Right lobe of liver (tissue), 6 donors: ENCODE measurements around the gene AKAP14. TPM values are rescaled to one million over a fixed set of nuclear protein-coding genes. Genes with fewer than 3 reads are reported as not detected.

Experiments
- ATAC-seq, 4 donors: fragments of 200-7000 bp; cut with Tn5 transposase; one replicate each; pipeline ENCODE4 v1.9.1; 2020; ENCODE audit warnings: mild to moderate bottlenecking in 4 of 4, moderate library complexity in 4 of 4
- DNase-seq, 3 donors: peaks; one replicate each; pipeline ENCODE4 v3.0.0-alpha.2; 2020
- H3K27ac ChIP-seq, 3 donors: fragments of 200-600 bp; one replicate each; pipeline ENCODE4 v1.8.0; 2022
- H3K27me3 ChIP-seq, 2 donors: fragments of 200-600 bp; one replicate each; pipeline ENCODE4 v1.8.0; 2022
- H3K36me3 ChIP-seq, 4 donors: fragments of 200-600 bp; sonication (generic) in 1 of 4; one replicate each; pipeline versions ENCODE4 v1.5.1 to v1.8.0; 2017 to 2022; ENCODE audit warnings: control low read depth in 1 of 4
- H3K4me1 ChIP-seq, 4 donors: fragments of 200-600 bp; sonication (generic) in 1 of 4; one replicate each; pipeline versions ENCODE4 v1.5.1 to v1.8.0; 2017 to 2022; ENCODE audit warnings: control low read depth in 1 of 4
- H3K4me3 ChIP-seq, 3 donors: fragments of 200-600 bp; one replicate each; pipeline ENCODE4 v1.8.0; 2022
- H3K9me3 ChIP-seq, 4 donors: fragments of 200-600 bp; sonication (generic) in 1 of 4; one replicate each; pipeline versions ENCODE4 v1.5.1 to v1.8.0; 2017 to 2022; ENCODE audit warnings: control low read depth in 1 of 4
- CTCF ChIP-seq, 4 donors: fragments of 200-600 bp in 3 of 4; fragments of 450-650 bp in 1 of 4; IDR thresholded peaks; one replicate each; pipeline versions ENCODE4 v1.5.1 to v1.8.0; 2016 to 2022; ENCODE audit warnings: antibody characterized with exemption in 4 of 4, mild to moderate bottlenecking in 2 of 4
- POLR2A ChIP-seq: fragments of 450-650 bp; IDR thresholded peaks from one replicate; pipeline ENCODE4 v1.6.1; 2017; ENCODE audit warnings: antibody characterized with exemption, mild to moderate bottlenecking
- WGBS: methylation state at CpG from one replicate; pipeline ENCODE4 v1.1.6; 2018; ENCODE audit warnings: low coverage, low lambda C conversion rate; ENCODE audit not compliant: insufficient coverage; ENCODE audit errors: missing lambda C conversion rate; 5-methylcytosine and 5-hydroxymethylcytosine counted together
- intact Hi-C, 2 donors: fragments of 100-400 bp; cut with DNase I; formaldehyde crosslinking; loops; one replicate each; pipeline versions ENCODE4 v1.11.2 to v1.14.1; 2022
- long read RNA-seq: library from polyadenylated mRNA; unstranded; transcript quantifications from one replicate; pipeline ENCODE4 v2.0.0, GENCODE V29; 2019
- total RNA-seq, 6 experiments: library from RNA; depleted of rRNA in 2 of 6; stranded (reverse); fragments of >200 nt in 2 of 6; fragmentation: NEBNext Ultra II Directional in 3 of 6; extraction: Animal tissue kit (Norgen Biotek cat#: 25700) in 3 of 6; gene quantifications; one replicate each; pipeline versions ENCODE4 v1.1.0 to v1.2.4, GENCODE V29; 2016 to 2023
- donor health status: DM: no; HTN: yes; CAD: no.
- donor health status: DM: no; HTN: no; CAD: no.
- donor health status: DM: no; HTN: no; CAD: no.
- donor health status: DM: no; HTN: yes; CAD: no.
- donor health status: DM: no; HTN: yes; CAD: no.

AKAP14 gene
- not detected for total RNA-seq
- long read RNA-seq, result 0 reads

- intact Hi-C loops, result no loop called here
- WGBS, result 40% methylated on average over 4 of the region's 4 CpGs
- no peaks in the 10 kb centered on the region for H3K4me1 ChIP-seq
Measured at GRCh38 chrX:119895843-119896326, at the start of gene AKAP14. AKAP14 (plus strand) TSS chrX:119895893; CDS start chrX:119903224, 7,331 bp downstream.

GRCh38 chrX:119852382-119853353 lies 43.0 kb upstream of the AKAP14 start, which contains the start of gene UPF3B:
UPF3B (minus strand) TSS chrX:119852963; CDS start chrX:119852928, 35 bp downstream.
- Histone ChIP-seq H3K27ac (peak within 1 kb of the TSS; percentile 46 to 83 (median 74)), H3K4me1 (peaks cover 0 to 5% (median 0%) of the 10 kb centered on the region in 4 donors), H3K27me3 (no peaks in the 10 kb centered on the region), H3K9me3 (no peaks in the 10 kb centered on the region), H3K36me3 (peaks cover 0 to 4% (median 0%) of the 10 kb centered on the region in 4 donors), H3K4me3 (peak within 1 kb of the TSS; percentile 51 to 72 (median 59))
- TF ChIP-seq POLR2A (peak; percentile 58), CTCF (IDR thresholded peaks at IDR 0.05) (peak in 1 of 4 donors; percentile 12)
- 30% methylated on average over 35 of the region's 54 CpGs for WGBS
- peak; percentile 96 to 98 (median 98) for ATAC-seq
- peak; percentile 95 to 97 (median 96) for DNase-seq
- intact Hi-C loops, result no loop called here

More at GRCh38 chrX:119895843-119896326, at the start of gene AKAP14:
- no peak within 1 kb of the TSS for H3K27ac ChIP-seq
- no peaks in the 10 kb centered on the region for H3K9me3 ChIP-seq
- ATAC-seq, result no peak
- H3K27me3 ChIP-seq, result no peaks in the 10 kb centered on the region
- no peak within 1 kb of the TSS for H3K4me3 ChIP-seq
- DNase-seq, result no peak
- no peaks in the 10 kb centered on the region for H3K36me3 ChIP-seq
- TF ChIP-seq CTCF (IDR thresholded peaks at IDR 0.05) (no peak), POLR2A (no peak)

- DNase-seq, result no peak
- no peaks in the 10 kb centered on the region for H3K27me3 ChIP-seq
- no peak for TF ChIP-seq POLR2A
- TF ChIP-seq CTCF (IDR thresholded peaks at IDR 0.05), result no peak
- 52% methylated on average over 10 of the region's 10 CpGs for WGBS
- H3K4me1 ChIP-seq, result peaks cover 0 to 5% (median 0%) of the 10 kb centered on the region in 4 donors
- H3K36me3 ChIP-seq, result peaks cover 0 to 2% (median 0%) of the 10 kb centered on the region in 4 donors
- no peaks in the 10 kb centered on the region for H3K9me3 ChIP-seq
- peak overlapping the region; percentile 7 to 72 (median 27) for H3K4me3 ChIP-seq
- peak overlapping the region in 2 of 3 donors; percentile 16 to 83 for H3K27ac ChIP-seq
- intact Hi-C loops, result no loop called here
- no peak for ATAC-seq
Measured at GRCh38 chrX:119853444-119853843, 42.2 kb upstream of the AKAP14 start.

- Histone ChIP-seq H3K27me3 (no peaks in the 10 kb centered on the region), H3K4me3 (peak overlapping the region; percentile 56 to 72 (median 65)), H3K4me1 (peaks cover 0 to 8% (median 0%) of the 10 kb centered on the region in 4 donors), H3K9me3 (no peaks in the 10 kb centered on the region), H3K27ac (peak overlapping the region; percentile 85 to 93 (median 90)), H3K36me3 (no peaks in the 10 kb centered on the region)
- intact Hi-C loops, result no loop called here
- TF ChIP-seq POLR2A (no peak), CTCF (IDR thresholded peaks at IDR 0.05) (no peak)
- ATAC-seq (peak; percentile 18 to 33 (median 25)), DNase-seq (no peak)
- WGBS, result 27% methylated on average over 18 of the region's 25 CpGs
Measured at GRCh38 chrX:119870626-119871131, 25.0 kb upstream of the AKAP14 start.
